ENCODE measurements around the gene HES7.
A peak's percentile ranks its signal among the peaks of the same experiment; 100 is the strongest.

HES7 gene

GRCh38 chr17:8155231-8155995 lies 31.5 kb upstream of the HES7 start:
- DNase-seq (ENCODE audit: low read depth), result no peak

GRCh38 chr17:8154608-8155155 lies 30.8 kb upstream of the HES7 start:
- DNase-seq (ENCODE audit: low read depth), result no peak

GRCh38 chr17:8153957-8154607 lies 30.2 kb upstream of the HES7 start:
- DNase-seq (ENCODE audit: low read depth), result peak; percentile 84

- peak; percentile 59 for DNase-seq (ENCODE audit: low read depth)
These were observed 29.6 kb upstream of the HES7 start for GRCh38 chr17:8153525-8153956.

- no peak for DNase-seq (ENCODE audit: low read depth)
These were observed 29.1 kb upstream of the HES7 start for GRCh38 chr17:8153031-8153451.

DNA sequence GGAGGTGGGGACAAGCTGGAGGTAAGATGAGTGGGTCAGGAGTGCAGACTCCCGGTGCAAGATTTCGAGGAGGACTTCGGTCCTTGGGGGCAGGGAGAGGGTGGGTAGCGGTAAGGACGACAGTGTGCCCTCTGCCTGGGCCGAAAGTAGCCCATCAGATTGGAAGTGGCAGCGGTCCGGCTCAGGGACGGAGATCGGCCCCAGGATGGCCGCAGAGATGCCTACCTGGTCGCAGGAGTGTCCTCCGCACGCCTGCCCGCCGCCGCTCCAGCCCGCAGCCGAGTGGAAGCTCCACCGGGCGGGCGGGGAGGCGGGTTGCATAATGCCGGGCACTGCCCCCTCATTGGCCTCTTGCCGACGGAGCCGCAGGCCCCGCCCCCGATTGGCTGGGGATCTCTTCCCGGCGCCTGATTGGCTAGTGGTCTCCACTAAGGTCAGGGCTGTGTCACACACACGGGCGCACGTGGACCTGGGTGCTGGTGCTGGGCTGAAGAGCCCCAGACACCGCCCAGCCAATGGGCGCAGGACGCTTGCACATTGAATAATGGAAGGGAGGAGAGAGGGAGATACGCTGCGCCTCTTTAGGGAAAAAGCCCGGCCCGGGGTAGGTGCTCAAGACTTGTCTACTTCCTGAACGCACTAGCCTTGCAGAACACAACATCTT lies 28.3 kb upstream of the HES7 start, which contains the start of gene PER1:
PER1 (minus strand) TSS at position 293 of the 664 bp plus-strand sequence. CDS start 1,698 bp downstream, outside the sequence.
- peak; percentile 82 for DNase-seq (ENCODE audit: low read depth)

GRCh38 chr17:8151641-8152111 lies 27.8 kb upstream of the HES7 start:
- no peak for DNase-seq (ENCODE audit: low read depth)

DNA sequence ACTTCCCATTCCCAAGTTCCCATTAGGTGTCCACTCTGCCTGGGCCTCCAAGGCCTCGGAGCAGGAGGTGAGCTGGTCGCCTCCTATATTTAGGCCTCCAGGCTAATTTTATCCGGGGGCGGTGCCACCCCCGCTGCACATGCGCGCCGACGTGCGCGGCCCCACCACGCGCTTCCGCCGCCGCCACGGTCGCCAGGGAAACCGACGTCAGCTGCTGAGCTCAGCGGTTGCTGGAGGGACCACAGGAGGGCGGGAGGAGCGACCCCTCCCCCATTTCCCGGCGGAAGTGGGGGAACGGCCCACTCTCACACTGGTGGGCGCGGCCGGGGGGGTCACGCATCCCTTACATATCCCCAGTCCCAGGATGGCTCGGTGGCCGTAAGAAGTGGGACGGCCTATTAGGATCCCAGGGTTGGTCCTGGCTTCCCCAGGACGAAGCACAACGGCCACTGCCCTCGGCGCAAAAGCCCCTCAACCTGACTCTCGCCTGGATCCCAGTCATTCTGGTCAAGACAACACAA lies 27.3 kb upstream of the HES7 start:
- peak; percentile 85 for DNase-seq (ENCODE audit: low read depth)

GRCh38 chr17:8150194-8151119 lies 26.6 kb upstream of the HES7 start:
- no peak for DNase-seq (ENCODE audit: low read depth)

DNA sequence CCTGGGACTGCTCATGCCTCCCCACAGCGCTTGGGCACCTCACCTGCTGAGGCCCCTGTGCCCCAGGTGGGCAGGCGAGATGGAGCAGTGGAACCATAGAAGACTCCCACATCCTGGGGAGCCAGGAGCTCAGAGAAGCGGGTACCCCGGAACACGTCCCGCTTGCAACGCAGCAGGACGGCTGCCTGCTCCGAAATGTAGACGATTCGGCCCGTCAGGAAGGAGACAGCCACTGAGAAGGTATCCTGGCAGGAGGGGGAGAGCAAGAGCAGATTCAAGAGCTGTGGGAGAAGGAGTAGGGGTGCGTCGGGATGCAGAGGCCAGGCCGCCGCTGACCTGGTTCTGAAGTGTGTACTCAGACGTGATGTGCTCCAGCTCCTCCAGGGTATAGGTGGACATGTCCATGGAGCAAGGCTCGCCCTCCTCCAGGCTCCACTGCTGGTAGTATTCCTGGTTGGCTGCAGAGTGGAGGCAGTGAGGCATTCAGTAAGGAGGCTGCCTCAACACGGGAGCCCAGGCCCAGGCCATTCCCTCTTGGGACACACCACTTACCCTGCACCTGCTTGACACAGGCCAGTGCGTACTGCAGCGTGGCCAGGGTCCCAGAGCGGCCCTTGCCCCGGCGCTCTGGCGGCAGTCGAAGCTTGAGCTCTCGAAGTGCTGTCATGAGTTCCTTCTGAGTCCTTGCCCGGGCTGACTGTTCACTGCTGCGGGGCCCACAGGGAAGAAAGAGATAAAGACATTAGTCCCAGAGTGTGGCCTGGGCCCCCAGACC lies 25.7 kb upstream of the HES7 start:
- no peak for DNase-seq (ENCODE audit: low read depth)

GRCh38 chr17:8148560-8148959 lies 24.7 kb upstream of the HES7 start:
- DNase-seq (ENCODE audit: low read depth), result no peak

DNA sequence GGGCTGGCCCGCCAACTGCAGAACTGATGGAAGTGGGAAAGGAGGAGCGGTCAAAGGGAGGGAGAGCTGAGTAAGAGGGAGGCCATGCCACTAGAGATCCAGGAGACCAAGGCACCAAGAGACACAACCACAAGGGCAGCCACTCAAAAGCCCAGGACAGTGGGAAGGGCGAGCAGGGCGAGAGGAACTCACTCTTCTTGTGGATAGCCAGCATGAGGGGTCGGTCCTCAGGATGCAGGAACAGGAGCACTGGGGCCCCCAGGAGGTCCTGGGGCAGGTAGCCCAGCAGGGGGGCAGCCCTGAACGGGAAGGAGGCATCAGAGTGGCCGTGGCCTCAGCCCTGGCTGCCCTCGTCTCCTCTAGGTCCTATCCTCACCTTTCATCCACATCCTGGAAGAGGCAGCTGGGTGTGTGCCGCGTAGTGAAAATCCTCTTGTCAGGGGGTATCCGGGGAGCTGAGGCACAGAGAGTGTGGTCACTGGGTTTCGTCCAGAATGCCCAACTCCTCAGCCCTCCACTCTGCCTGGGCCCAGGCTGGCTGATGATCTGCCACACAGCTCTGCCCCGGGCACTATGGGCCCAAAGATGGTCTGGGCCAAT lies 24.0 kb upstream of the HES7 start:
- DNase-seq (ENCODE audit: low read depth), result no peak

DNA sequence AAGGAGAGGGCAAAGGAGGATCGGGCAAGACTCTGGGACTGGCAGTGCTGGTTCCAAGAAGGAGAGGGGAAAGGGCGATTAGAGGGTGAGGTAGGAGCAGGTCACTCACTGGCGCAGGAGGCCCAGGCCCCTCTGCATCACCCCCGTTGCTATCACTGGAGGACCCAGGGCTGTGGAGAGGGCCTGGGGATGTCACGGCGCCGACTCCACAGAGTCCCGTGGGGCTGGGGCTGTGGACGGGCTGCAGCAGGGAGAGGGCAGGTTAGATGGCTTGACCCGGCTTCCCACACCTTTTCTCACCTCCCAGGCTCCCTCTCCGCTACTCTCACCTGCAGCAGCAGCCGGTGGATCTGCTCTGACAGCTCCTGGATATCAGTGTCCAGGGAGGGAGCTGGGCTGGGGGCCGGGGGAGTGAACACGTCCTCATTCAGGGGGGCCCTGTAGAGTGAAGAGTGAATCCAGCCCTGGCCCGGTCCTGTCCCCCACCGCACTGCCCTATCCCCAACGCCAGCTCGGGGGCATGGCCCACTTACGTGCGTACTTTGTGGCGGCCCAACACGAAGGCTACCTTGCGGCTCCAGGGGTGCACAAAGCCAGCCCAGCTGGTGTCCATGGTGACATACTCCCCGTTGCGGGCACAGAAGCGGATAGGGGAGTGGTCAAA lies 23.4 kb upstream of the HES7 start:
- no peak for DNase-seq (ENCODE audit: low read depth)

DNA sequence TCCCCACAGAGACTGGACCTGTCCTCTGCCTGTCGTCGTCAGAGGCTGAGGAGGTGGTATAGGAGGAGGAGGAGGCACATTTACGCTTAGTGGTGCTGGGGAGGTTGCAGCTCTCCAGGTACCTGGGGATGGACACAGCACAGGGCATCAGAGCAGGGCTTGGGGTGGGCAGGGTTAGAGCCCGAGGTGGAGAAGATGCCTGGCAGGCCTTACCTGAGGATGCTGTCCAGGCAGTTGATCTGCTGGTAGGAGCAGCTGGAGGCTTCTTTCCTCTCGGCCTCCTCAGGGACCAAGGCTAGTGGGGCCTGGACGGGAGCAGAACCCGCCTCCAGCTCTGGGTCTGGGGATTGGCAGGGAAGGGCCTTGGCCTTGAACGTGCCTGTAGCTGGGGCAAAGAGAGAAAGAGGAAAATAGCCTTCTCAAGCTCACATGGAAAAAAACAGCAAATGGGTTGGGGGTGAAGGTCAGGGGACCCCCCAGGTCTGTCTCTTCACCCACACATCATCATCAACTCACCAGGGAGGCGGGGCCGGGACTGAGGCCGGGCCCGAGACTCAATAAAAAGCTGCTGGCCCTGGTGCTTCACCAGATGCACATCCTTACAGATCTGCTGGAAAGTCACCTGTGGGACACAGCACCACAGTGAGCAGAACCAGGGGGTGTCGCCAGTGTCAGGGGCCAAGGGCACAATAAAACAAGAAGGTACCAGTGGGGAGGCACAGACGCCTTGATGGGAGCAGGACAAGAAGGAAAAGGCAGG lies 22.7 kb upstream of the HES7 start:
- no peak for DNase-seq (ENCODE audit: low read depth)

- no peak for DNase-seq (ENCODE audit: low read depth)
These were observed 21.9 kb upstream of the HES7 start for GRCh38 chr17:8145811-8146210.

DNA sequence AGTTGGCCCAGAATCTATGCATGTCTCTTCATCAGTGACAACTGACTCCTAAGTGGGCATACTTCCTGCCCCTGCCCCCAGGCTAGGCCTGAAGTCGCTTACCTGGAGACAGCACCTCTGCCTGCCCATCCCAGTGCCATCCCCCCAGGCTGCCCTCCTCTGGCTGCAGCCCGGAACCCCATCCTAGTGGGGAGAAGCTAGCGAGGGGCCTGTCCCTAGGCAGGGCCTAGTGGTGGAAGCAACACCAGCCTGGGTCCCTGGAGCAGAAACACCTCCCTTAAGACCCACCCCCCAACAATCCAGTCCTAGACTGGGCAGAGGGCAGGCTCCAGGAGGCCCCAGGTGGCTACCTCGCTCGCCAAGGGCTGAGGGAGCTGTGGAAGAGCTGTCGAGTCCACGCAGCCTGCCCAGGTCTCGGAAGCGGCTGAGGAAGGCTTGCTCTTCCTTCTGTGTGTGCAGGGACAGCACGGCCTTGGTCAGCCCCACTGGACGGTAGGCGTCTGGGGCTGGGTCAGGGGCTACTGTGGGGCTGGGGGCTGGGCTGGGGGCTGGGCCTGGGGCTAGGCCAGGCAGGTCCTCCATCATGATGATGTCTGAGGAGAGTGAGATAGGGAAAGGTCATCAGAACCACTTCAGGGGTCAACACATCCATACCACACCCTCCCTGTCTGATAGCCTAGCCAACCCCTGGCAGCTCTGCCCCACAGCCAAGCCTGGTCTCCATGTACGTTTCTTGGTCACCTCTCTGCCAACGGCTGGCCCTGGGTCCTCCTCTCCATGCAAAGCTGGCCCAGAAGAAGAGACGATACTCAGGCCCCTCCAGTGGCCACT lies 20.7 kb upstream of the HES7 start:
- no peak for DNase-seq (ENCODE audit: low read depth)

DNA sequence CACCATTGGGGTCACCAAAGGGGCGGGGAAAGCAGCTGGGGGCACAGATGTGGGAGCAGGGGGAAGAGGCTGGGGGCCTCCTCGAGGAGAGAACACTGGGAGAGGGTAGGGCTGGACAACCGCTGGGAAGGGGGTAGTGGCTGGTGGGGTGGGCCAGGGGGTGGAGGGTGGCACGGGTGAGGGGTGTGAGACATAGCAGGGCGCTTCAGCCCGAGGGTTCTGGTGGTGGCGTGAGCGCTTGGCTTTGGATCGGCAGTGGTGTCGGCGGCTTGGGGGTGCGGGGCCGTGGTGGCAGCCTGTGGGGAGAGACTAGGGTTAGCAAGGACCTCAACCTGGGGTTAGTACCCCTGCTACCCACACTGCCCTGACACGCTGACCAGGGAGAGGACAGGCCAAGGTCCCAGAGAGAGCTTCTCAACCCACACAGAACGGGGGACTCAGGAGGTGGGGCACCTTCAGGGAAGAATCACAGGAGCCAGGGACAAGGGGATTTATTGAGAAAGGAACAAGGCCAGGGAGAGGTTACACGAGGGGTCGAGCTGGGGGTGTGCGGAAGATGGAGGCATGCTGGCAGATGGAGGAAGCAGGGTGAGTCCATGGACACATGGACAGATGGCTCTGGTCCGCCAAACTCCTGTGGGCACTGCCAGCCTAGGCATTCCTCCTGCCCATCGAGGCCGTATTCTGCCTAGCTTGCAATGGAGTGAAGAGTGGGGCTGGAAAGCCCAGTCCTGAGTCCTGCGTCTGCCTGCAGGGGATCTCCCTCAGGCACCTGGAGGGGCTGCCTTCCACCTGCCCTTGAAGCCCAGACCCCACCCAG lies 19.9 kb upstream of the HES7 start:
- DNase-seq (ENCODE audit: low read depth), result no peak

All from activated T-cell treated with anti-CD3 and anti-CD28 coated beads for 24 hours (primary cell).